DMS 273 (cell line): ENCODE results near the gene ARTN.

Source experiments
- DNase-seq: peaks from one replicate; lab custom pipeline; 2025; ENCODE audit not compliant: unreplicated experiment; lab: John Stamatoyannopoulos, UW

The ARTN gene

DNA sequence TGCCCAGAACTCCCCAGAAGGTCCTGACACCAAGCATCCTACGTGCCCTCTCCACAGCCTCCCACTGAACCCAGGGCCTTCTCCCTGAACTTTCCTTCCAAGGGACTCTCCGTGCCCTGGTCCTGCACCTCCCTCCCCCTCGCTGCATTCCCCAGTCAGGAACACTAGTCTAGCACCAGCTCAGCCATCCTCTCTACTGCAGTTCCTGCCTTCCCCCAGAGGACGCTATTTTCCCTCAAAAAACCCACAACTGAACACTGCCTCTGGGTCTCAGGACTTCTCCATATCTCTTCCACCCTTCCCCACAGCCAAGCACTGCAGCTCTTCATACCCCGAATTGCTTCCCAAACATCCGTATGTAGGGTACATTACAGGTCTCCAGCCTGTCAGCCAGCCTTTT is 12.6 kb upstream of the ARTN start:
- no peak for DNase-seq

DNA sequence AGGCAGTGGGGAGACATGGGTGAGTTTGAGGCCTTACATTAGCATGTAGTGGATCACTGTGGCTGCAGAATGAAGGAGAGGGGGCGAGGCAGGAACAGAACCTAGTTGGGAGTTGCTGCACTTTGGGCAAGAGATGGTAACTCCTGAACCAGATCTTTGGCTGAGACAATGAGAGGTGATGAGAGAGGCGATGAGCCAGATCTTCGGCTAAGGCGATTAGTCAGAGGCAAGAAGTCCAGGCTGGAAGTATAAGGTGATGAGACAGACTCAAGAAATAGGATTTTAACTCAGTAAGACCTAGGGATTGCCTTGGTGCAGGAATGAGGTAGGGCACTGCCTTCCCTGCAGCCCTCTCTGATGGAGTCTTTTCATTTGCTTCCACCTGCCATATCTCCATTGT is 9.1 kb upstream of the ARTN start:
- no peak for DNase-seq

DNA sequence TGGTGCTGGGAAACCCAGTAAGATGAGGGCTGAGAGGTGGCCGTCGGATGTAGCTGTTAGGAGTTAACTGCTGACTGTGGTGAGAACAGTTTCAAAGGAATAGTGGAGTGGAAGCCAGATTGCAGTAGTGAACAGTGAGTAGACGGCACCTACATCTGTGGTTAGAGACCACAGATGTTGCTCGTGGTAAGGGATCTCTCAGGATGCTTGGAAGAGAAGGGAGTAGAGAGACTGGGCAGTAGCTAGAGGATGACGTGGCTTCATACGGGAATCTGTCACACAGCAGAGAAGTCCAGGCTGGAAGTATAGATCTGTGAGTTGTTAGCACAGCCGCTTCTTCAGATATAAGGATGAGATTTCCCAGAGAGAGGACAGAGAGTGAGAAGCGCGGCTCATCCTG is 7.8 kb upstream of the ARTN start:
- no peak for DNase-seq

DNA sequence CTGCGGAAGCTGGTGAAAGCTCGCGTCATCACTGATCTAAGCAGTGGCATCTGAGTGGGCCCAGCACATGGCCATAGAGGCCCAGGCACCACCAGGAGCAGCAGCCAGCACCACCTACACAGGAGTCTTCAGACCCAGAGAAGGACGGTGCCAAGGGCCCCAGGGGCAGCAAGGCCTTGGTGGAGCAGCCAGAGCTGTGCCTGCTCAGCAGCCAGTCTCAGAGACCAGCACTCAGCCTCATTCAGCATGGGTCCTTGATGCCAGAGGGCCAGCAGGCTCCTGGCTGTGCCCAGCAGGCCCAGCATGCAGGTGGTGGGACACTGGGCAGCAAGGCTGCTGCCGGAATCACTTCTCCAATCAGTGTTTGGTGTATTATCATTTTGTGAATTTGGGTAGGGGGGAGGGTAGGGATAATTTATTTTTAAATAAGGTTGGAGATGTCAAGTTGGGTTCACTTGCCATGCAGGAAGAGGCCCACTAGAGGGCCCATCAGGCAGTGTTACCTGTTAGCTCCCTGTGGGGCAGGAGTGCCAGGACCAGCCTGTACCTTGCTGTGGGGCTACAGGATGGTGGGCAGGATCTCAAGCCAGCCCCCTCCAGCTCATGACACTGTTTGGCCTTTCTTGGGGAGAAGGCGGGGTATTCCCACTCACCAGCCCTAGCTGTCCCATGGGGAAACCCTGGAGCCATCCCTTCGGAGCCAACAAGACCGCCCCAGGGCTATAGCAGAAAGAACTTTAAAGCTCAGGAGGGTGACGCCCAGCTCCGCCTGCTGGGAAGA is 3.2 kb upstream of the ARTN start:
- DNase-seq = peak; percentile 59

DNA sequence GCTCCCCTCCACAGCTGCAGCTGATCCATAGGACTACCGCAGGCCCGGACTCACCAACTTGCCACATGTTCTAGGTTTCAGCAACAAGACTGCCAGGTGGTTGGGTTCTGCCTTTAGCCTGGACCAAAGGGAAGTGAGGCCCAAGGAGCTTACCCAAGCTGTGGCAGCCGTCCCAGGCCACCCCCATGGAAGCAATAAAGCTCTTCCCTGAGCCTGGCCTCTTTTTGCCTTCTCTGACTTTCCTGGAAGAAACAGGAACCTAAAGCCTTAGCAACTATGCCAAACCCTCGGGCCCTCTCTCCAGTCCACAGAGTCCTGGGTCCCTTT is 2.7 kb upstream of the ARTN start:
- no peak for DNase-seq

DNA sequence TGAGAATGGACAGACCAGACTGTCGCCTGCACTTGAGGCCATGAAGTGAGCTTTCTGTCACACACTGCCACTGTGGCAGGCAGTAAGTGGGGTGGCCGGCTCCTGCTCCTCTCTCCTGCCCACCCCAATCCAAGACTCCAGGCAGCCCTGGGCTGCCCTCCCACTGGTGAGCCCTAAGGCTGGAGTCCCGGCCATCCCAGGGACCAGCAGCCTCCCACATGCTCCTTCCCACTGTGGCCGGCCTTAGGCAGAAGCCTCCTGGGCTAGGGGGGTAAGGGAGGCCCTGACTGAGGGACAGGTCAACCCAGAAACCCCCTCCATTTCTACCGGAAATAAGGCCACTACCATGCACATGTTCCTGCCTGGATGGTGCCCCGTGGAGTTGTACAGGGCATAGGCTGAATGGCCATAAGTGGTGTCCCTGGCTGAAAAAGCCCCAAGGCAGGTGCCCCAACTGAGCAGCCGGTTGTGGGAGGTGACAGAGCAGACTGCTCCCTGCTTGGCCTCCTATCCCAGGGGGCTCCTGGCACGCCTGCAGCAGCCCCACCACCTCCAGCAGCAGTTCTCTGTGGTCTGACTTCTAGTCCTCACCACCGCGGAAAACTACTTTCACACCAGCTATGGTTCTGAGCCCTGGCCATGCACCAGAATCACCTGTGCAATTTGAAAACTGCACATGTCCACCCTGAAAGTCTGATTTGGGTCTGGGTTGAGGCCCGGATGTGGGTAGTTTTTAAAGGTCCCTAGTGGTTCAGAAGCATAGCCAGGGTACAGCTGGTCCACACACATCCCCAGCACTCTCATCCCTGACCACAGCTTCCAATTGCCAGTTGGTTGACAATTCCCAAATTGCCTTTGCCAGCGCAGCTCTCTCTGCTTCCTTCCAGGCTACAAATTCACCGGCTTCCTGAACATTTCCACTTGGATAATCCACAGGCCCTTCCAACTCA is 1.6 kb upstream of the ARTN start:
- no peak for DNase-seq

DNA sequence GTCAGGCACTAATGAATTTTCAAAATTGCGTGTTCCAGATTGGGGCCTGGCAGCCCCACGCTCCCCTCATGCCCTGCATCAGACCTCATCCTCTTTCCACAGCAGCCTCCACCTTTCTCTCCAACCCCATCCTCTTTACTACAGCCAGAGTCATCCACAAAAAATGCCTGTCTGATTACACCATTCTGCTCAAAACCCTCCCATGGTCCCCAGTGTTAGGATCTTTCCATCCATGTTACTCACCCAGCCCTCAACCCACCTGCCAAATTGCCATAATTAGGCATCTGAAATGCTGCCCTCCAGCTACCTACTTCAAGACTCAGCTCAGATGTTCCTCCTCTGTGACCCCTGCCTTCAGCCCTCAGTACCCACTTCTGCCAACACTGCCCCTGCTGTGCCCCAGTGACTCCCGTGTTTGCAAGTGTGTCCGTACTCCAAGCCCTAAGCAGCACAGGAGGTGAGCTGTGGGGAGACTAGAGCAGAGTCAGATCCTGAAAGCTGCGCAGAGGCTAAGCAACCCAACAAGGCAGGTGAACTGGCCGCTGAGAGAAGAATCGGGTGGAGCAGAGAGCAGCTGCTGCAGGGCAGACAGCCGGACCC is 715 bp upstream of the ARTN start:
- no peak for DNase-seq

DNA sequence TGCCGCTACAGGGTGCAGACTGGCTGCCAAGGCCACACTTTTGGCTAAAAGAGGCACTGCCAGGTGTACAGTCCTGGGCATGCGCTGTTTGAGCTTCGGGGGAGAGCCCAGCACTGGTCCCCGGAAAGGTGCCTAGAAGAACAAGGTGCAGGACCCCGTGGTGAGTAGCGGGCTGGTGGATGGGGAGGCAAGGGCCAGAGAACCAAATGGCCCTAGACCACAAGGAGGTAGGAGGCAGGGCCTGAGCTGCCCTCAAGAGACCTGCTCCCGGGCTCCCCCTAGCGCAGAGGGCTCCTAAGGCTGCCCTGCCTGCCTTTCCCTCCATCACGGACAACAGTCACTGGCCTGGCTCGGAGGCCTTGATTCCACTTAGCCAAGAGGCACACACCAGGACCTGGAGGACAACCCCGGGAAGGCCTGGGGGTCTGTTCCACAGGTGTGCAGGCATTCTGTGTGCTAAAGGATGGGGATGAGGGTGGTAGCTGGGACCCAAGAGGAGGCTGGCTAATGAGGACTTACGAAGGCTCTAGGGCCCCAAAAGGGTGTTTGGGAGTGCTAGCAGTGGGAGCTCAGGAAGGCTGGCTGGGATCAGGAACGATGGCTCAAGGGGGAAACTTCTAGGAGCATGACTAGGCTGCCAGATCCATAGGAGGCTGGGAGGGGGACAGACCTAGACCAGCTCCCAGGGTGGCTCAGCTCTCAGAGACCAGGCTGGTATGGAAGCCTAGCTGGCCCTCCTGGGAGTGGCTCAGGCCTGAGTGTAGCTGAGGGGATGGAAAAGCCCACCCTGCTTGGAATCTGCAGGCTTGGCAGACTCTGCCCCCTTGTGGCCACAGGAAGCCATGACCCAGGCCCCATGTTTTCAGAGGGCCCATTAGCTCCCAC is 742 bp downstream of the ARTN start:
- DNase-seq = peak; percentile 84

DNA sequence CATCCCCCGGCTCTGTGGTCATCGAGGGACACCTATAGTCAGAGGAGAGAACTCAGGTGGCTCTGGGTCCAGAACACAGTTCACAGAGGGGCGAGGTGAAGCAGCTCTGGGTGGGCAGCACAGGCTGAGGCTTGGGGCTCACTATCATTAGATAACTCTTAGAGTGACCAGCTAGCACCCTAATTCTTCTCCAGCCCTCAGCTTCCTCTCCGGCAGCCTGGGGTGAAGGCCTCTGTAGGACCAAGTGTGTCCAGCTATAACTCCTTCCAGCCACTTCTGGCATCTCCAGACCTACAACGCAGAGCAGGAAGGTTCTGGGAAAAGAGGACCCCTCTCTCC is 1.4 kb downstream of the ARTN start:
- no peak for DNase-seq

DNA sequence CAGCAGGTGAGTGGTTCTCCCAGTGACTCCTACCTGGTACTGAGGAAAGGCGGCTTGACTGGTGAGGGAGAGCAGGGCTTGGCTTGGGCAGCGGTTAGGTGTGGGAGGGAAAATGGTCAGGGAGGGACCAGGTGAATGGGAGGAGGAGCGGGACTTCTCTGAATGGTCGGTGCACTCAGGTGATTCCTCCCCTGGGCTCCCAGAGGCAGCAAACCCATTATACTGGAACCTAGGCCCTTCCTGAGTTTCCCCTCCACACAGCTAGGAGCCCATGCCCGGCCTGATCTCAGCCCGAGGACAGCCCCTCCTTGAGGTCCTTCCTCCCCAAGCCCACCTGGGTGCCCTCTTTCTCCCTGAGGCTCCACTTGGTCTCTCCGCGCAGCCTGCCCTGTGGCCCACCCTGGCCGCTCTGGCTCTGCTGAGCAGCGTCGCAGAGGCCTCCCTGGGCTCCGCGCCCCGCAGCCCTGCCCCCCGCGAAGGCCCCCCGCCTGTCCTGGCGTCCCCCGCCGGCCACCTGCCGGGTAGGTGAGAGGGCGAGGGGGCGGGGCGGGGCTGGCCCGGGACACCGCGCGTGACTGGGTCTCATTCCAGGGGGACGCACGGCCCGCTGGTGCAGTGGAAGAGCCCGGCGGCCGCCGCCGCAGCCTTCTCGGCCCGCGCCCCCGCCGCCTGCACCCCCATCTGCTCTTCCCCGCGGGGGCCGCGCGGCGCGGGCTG is 2.3 kb downstream of the ARTN start:
- no peak for DNase-seq

DNA sequence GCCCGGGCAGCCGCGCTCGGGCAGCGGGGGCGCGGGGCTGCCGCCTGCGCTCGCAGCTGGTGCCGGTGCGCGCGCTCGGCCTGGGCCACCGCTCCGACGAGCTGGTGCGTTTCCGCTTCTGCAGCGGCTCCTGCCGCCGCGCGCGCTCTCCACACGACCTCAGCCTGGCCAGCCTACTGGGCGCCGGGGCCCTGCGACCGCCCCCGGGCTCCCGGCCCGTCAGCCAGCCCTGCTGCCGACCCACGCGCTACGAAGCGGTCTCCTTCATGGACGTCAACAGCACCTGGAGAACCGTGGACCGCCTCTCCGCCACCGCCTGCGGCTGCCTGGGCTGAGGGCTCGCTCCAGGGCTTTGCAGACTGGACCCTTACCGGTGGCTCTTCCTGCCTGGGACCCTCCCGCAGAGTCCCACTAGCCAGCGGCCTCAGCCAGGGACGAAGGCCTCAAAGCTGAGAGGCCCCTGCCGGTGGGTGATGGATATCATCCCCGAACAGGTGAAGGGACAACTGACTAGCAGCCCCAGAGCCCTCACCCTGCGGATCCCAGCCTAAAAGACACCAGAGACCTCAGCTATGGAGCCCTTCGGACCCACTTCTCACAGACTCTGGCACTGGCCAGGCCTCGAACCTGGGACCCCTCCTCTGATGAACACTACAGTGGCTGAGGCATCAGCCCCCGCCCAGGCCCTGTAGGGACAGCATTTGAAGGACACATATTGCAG is 3.0 kb downstream of the ARTN start:
- DNase-seq = peak; percentile 78

DNA sequence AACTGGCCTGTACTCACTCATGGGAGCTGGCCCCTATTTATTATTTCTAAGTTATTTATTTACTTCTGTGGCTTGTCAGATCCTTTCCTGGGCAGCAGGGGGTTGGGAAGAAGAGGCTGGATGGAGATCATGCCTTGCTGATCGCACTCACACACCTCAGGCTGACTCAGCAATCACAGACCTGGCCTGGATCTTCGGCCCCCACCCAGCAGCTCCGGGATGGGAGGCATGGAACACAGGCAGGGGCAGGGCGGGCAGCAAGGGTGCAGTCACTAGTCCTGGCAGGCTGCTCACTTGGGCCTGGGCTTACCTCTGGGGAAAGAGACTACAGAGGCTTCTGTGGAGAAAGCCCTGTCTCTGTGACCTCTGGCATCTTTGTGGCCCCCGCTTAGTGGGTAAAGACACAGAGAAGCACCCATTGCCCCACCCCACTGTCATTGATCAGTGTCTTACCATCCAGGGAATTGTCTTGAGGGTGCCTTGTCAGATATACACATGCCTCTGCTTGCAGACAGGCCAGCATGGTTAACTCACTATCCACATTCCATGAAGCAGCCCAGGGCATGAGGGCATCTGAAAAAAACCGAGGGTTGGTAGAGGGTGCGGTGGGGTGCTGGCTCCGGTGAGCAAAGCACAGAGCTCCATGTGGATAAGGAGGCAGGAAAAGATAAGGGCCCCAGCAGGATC is 3.7 kb downstream of the ARTN start:
- DNase-seq = no peak

DNA sequence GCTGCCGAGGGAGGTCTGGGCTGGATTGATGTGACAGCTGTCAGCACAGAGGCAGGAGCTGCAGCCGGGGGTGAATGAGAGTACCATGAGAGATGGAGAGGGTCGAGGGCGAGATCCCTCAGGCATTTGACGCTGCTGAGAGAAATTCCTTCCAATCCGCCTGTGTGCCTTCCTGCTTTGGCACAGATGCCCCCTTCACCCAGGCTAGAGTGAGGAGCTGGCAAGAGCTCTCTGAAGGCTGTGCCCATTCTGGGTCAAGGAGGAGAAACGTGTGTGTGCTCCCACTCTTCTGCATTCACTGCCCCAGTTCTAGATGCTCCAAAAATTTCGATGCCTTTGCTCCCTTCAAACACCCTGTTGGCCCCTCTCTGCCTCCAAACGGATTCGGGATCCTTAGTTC is 4.8 kb downstream of the ARTN start:
- DNase-seq = no peak

DNA sequence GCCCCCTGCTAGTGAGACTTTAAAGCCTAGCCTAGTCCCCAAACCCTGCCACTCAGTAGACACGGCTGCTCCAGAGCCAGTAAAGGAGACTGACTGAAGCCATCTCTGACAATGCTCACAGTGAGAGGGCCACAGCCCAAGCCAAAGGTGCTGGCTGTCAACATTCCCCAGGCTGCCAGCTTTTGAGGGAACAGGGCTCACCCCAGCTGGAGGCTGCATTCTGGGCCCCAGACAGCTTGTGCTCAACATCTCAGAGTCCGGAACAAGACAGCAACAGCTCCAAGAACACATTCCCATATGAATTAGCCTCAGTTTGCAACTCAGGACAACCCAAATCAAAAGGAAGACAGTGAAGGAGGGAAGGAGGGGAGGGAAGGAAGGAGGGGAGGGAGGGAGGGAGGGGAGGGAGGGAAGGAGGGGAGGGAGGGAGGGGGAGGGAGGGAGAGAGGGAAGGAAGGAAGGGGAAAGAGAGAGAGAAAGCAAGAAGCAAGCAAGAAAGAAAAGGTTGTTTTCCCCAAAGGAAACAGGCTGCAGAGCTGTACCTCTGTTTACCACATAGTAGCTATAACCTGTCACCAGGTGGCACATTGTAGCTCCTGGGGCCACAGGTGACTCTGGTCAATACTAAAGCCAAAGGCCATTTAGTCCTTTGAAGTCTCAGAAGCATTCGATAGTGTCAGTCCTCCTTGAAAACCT is 5.4 kb downstream of the ARTN start:
- no peak for DNase-seq

DNA sequence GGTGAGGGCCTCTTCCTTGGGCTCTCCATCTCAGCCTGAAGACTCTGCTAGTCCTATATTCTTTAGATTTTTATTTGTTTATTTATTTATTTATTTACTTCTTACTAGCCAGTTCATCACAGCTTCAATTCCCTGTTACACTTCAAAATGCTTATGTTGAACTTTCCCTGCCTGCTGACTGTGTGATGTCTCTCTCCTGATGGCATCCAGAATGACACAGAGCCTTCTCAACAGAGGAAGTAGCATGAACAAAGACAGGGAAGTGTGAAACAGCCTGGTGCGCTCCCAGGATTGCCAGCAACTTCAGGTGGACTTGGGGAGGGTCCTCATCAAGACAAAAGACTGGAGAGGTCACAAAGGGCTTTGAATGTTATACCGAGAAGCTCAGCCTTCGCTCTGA is 8.8 kb downstream of the ARTN start:
- DNase-seq = no peak

DNA sequence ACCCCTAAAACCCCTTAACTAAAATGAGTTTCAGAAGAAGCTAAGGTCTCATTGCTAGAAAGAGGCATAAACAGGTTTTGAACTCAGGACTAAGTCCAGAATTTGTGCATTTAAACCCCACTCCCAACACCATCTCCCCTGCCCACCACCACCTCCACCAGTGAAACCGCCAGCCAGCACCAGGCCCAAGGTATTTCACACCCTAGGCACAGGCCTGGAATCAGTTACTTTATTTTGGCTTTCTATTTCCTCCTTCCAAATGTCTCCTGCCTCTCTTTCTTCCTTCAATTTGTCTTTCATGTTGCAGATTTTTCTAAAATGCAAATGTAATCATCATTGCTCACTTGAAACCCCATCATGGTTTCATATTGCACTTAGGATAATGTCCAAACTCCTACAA is 11.3 kb downstream of the ARTN start:
- no peak for DNase-seq

DNA sequence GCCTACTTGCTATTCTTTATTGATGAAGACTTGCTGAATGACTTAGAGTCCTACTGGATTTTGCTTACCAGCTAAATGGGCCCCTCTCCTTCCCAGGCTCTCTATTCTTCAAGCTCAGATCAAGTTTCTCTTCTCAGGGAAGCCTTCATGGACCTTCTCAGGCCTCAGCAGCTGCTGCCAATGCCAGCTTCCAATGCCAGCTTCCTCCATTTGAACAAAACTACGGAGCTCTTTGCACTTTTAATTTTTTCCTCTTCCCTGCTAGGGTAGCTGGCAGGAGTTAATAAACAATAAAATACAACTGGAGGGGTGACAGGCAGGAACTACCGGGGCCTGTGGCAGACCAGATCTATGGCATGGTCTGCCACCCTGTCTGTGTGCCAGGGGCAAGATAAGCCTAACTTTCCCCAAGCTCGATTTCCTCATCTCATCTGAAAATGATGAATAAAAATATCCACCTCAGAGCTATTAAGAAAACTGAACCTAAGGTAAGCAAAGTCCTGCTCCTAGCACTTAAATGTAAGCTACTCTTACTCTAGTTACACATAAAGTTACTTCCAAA is 12.2 kb downstream of the ARTN start:
- DNase-seq = peak; percentile 41
